SU-DHL-6 (cell line): ENCODE results near the gene NOC2L.

Experiments used
- H2AFZ ChIP-seq: fragments of 200-600 bp; sonication (generic); 2 replicates; pipeline ENCODE4 v1.6.1; 2014; ENCODE audit warnings: low read depth, mild to moderate bottlenecking, moderate library complexity, mixed read lengths, antibody characterized with exemption, low read length; ENCODE audit not compliant: severe bottlenecking
- H3F3A ChIP-seq: fragments of 200-600 bp; shearing (Covaris generic); 2 replicates; pipeline ENCODE4 v1.6.0; 2016; ENCODE audit warnings: antibody characterized with exemption, mild to moderate bottlenecking; ENCODE audit not compliant: insufficient read depth
- H3K27ac ChIP-seq: fragments of 200-600 bp; sonication (generic); 2 replicates; pipeline ENCODE4 v1.5.1; 2016; ENCODE audit warnings: low read depth, mild to moderate bottlenecking, low read length, moderate library complexity, mixed read lengths
- H3K27me3 ChIP-seq: fragments of 200-600 bp; sonication (generic), shearing (Covaris generic); 2 replicates; pipeline ENCODE4 v1.6.0; 2014; ENCODE audit warnings: mild to moderate bottlenecking, low read length
- H3K36me3 ChIP-seq: fragments of 200-600 bp; sonication (generic); 2 replicates; pipeline ENCODE4 v1.6.1; 2014; ENCODE audit warnings: mild to moderate bottlenecking, low read length, mixed read lengths
- H3K4me2 ChIP-seq: fragments of 300-600, 200-600 bp; shearing (Covaris generic), sonication (generic); 2 replicates; pipeline ENCODE4 v1.6.0; 2014; ENCODE audit warnings: low read length, low read depth, mild to moderate bottlenecking; ENCODE audit not compliant: poor library complexity, severe bottlenecking
- H3K4me3 ChIP-seq: fragments of 200-600 bp; sonication (generic); 2 replicates; pipeline ENCODE4 v1.5.1; 2014; ENCODE audit warnings: antibody characterized with exemption, low read length, mild to moderate bottlenecking, mixed read lengths; ENCODE audit not compliant: insufficient read depth, poor library complexity, severe bottlenecking
- H3K79me2 ChIP-seq: fragments of 200-600 bp; sonication (generic); 2 replicates; pipeline ENCODE4 v1.6.1; 2014; ENCODE audit warnings: mild to moderate bottlenecking, low read length, moderate library complexity; ENCODE audit not compliant: insufficient read depth
- H3K9ac ChIP-seq: fragments of 200-600 bp; sonication (generic); 2 replicates; pipeline ENCODE4 v1.7.0; 2014; ENCODE audit warnings: mild to moderate bottlenecking, low read length
- H3K9me2 ChIP-seq: fragments of 200-600 bp; sonication (generic); replicated peaks from 2 replicates; pipeline ENCODE4 v1.6.1; 2014; ENCODE audit warnings: low read length; ENCODE audit not compliant: insufficient read depth
- H3K9me3 ChIP-seq: fragments of 200-600 bp; sonication (generic); 2 replicates; pipeline ENCODE4 v1.6.1; 2014; ENCODE audit warnings: low read length, mixed read lengths; ENCODE audit not compliant: insufficient read depth
- H4K20me1 ChIP-seq: fragments of 200-600 bp; sonication (generic); 2 replicates; pipeline ENCODE4 v1.6.1; 2014; ENCODE audit warnings: low read depth, mild to moderate bottlenecking, antibody characterized with exemption, low read length, moderate library complexity, mixed read lengths
- EZH2phosphoT487 ChIP-seq: fragments of 200-600 bp; sonication (generic), shearing (Covaris generic); conservative IDR thresholded peaks from 2 replicates; pipeline ENCODE4 v1.6.1; 2018; ENCODE audit warnings: mild to moderate bottlenecking, antibody characterized with exemption, low read length, moderate library complexity, mixed read lengths
- TF ChIP-seq, protein P1 (sequence below): fragments of 200-600 bp; sonication (generic); IDR thresholded peaks from one replicate; pipeline ENCODE4 v1.5.1; 2017; ENCODE audit warnings: antibody characterized with exemption, mild to moderate bottlenecking, low read length, moderate library complexity; ENCODE audit not compliant: insufficient read depth, poor library complexity, severe bottlenecking

The NOC2L gene

DNA sequence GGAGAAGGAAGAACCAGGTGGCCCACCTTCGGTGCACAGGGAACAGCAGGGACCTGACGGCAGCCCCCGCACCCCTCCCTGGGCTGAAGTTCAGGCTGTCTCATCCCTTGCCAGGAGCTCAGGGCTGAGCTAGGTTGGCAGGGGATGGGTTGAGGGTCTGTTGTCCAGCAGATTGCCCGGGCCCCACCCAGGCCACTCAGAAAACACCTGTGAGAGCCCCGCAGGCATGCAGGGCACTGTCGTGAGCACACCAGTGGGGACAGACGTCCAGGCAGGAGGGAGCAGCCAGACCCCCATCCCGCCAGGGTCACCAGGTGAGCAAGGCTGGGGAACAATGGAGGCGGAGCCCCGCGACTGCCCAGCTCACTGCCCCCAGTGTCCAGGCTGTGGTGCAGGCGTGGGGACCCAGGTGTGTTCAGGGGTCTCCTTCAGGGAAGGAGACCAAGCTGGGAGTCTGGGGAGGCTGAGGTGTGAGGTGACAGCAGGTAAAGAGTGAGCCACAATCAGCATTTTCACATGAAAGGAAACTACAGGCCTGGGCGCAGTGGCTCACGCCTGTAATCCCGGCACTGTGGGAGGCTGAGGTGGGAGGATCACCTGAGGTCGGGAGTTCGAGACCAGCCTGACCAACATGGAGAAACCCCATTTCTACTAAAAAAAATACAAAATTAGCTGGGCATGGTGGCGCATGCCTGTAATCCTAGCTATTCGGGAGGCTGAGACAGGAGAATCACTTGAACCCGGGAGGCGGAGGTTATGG, 44.7 kb downstream of the NOC2L start:
- H3F3A ChIP-seq = no peaks in the 10 kb centered on the region
- no peak overlapping the region for H3K4me3 ChIP-seq
- H3K27me3 ChIP-seq = no peaks in the 10 kb centered on the region
- H3K9me2 ChIP-seq = no peaks in the 10 kb centered on the region
- no peaks in the 10 kb centered on the region for H3K36me3 ChIP-seq
- H3K9me3 ChIP-seq = no peaks in the 10 kb centered on the region
- H3K4me2 ChIP-seq = no peak overlapping the region
- no peak overlapping the region for H2AFZ ChIP-seq
- no peak overlapping the region for H3K27ac ChIP-seq
- no peaks in the 10 kb centered on the region for H4K20me1 ChIP-seq
- H3K79me2 ChIP-seq = no peaks in the 10 kb centered on the region
- no peak overlapping the region for H3K9ac ChIP-seq
- TF ChIP-seq, protein P1, sequence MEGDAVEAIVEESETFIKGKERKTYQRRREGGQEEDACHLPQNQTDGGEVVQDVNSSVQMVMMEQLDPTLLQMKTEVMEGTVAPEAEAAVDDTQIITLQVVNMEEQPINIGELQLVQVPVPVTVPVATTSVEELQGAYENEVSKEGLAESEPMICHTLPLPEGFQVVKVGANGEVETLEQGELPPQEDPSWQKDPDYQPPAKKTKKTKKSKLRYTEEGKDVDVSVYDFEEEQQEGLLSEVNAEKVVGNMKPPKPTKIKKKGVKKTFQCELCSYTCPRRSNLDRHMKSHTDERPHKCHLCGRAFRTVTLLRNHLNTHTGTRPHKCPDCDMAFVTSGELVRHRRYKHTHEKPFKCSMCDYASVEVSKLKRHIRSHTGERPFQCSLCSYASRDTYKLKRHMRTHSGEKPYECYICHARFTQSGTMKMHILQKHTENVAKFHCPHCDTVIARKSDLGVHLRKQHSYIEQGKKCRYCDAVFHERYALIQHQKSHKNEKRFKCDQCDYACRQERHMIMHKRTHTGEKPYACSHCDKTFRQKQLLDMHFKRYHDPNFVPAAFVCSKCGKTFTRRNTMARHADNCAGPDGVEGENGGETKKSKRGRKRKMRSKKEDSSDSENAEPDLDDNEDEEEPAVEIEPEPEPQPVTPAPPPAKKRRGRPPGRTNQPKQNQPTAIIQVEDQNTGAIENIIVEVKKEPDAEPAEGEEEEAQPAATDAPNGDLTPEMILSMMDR = no peak
- TF ChIP-seq EZH2phosphoT487 = no peak

DNA sequence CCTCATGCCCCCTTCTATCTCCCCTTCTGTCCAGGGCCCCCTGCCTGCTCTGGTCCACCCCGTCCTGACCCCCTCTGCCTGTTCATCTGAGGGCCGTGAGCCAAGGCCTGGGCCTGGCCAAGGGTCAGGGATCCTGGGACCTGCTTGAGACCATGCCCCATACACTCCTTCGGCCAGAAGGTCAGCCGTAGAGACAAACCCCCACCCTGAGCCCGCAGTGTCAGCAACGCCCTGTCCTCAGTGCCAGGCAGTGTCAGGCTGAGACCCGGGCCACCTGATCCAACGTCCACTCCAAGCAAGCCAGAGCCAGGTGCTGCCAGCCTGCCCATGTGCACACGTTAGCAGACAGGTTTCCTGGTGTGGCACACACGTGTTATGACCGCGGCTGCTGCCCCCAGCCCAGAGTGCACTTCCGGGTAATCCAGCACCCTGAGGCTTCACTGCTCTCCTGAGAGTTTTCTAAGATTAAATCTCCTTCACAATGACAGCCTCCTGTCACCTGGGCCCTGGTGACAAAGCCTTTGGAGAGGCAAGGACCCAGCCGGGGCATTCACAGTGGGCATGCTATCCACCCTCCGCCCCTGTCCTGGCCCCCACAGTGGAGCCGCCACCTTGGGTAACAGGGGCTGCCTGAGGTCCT, 45.4 kb downstream of the NOC2L start:
- no peak for TF ChIP-seq EZH2phosphoT487
- TF ChIP-seq, protein P1 = no peak
- Histone ChIP-seq H3F3A (no peaks in the 10 kb centered on the region), H3K27me3 (no peaks in the 10 kb centered on the region), H3K79me2 (no peaks in the 10 kb centered on the region), H4K20me1 (no peaks in the 10 kb centered on the region), H3K4me2 (no peak overlapping the region), H3K27ac (no peak overlapping the region), H3K36me3 (no peaks in the 10 kb centered on the region), H3K4me3 (no peak overlapping the region), H3K9ac (no peak overlapping the region), H3K9me2 (no peaks in the 10 kb centered on the region), H2AFZ (no peak overlapping the region), H3K9me3 (no peaks in the 10 kb centered on the region)

DNA sequence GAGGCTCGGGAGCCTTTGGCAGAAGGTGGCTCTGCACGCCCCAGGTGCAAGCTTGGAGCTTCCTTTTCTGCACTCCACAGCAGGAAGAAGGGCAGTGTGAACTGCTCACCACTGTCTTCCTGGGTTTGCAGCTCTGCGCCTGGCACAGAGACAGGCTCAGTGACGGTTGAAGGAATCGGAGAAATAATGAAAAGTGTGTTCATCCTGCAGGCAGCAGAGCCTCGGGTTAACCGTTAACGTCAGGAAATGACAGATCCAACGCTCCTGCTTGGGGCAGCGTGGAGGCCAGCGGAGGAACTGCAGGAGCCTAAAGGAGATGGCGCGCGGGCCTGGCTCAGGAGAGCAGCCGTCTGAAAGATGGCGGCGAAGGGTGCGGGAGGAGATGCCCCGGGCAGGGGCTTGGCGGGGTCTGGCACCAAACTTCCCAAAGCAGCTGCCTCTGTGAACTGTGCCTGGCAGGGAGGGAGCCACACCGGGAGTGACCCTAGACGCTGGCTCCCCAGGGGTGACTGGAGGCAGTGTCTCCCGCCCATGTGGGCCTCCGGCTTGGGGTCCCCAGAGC, 46.2 kb downstream of the NOC2L start:
- no peaks in the 10 kb centered on the region for H3K27me3 ChIP-seq
- no peak overlapping the region for H3K4me2 ChIP-seq
- no peaks in the 10 kb centered on the region for H3K9me3 ChIP-seq

More for the DNA sequence above, 46.2 kb downstream of the NOC2L start:
- TF ChIP-seq EZH2phosphoT487 = no peak
- TF ChIP-seq, protein P1 = no peak
- Histone ChIP-seq H3K36me3 (no peaks in the 10 kb centered on the region), H3K9ac (no peak overlapping the region), H3F3A (no peaks in the 10 kb centered on the region), H3K9me2 (no peaks in the 10 kb centered on the region), H2AFZ (no peak overlapping the region), H3K4me3 (no peak overlapping the region), H3K79me2 (no peaks in the 10 kb centered on the region), H3K27ac (no peak overlapping the region), H4K20me1 (no peaks in the 10 kb centered on the region)
